Left lung (tissue), 10 donors: Measurements from ENCODE around the gene STK16. TPM values are rescaled to one million over a fixed set of nuclear protein-coding genes. Genes with fewer than 3 reads are reported as not detected.

Experiments
- ATAC-seq: fragments of 200-7000 bp; cut with Tn5 transposase; one replicate; pipeline ENCODE4 v1.9.1; 2020; ENCODE audit warnings: moderate library complexity
- DNase-seq, 4 donors: peaks; one replicate each; pipeline ENCODE4 v3.0.0-alpha.2; 2013 to 2020
- H3K27ac ChIP-seq, 2 donors: fragments of 200-600 bp; sonication (generic) in 1 of 2; one replicate each; pipeline versions ENCODE4 v1.5.0 to v1.8.0; 2020 to 2021
- H3K27me3 ChIP-seq, 2 donors: fragments of 200-600 bp; sonication (generic) in 1 of 2; one replicate each; pipeline versions ENCODE4 v1.5.0 to v1.8.0; 2020 to 2021
- H3K36me3 ChIP-seq, 2 donors: fragments of 200-600 bp; sonication (generic) in 1 of 2; one replicate each; pipeline versions ENCODE4 v1.5.0 to v1.8.0; 2020 to 2021
- H3K4me1 ChIP-seq, 2 donors: fragments of 200-600 bp; one replicate each; pipeline ENCODE4 v1.8.0; 2021
- H3K4me3 ChIP-seq, 2 donors: fragments of 200-600 bp; sonication (generic) in 1 of 2; one replicate each; pipeline versions ENCODE4 v1.5.0 to v1.8.0; 2020 to 2021; ENCODE audit warnings: mild to moderate bottlenecking in 1 of 2
- H3K9me3 ChIP-seq, 2 donors: fragments of 200-600 bp; sonication (generic) in 1 of 2; one replicate each; pipeline versions ENCODE4 v1.5.0 to v1.8.0; 2020 to 2021
- CTCF ChIP-seq, 2 donors: fragments of 200-600 bp; sonication (generic) in 1 of 2; IDR thresholded peaks; one replicate each; pipeline versions ENCODE4 v1.5.0 to v1.8.0; 2021; ENCODE audit warnings: antibody characterized with exemption in 2 of 2
- intact Hi-C, 2 donors: fragments of 100-400 bp; cut with DNase I; formaldehyde crosslinking; loops; one replicate each; pipeline versions ENCODE4 v1.11.2 to v1.14.2; 2022
- polyA plus RNA-seq, 6 donors: library from polyadenylated mRNA; unstranded; fragments of 120-200 nt; gene quantifications; one replicate each; pipeline ENCODE4 v1.2.1, GENCODE V29; 2013; ENCODE audit not compliant: insufficient read length in 6 of 6
- total RNA-seq, 2 donors: library from RNA; stranded (reverse); fragmentation: NEBNext Ultra II Directional; extraction: Animal tissue kit (Norgen Biotek cat#: 25700); gene quantifications; one replicate each; pipeline ENCODE4 v1.2.1, GENCODE V29; 2021
- donor health status: DM: no; HTN: yes; CAD: no.
- donor health status: DM: no; HTN: no; CAD: no.

STK16 gene
- total and polyA plus RNA-seq, 8 donors, result 23.9 to 35.6 (median 33.1) TPM

- intact Hi-C loops, result no loop called here
- no peak for TF ChIP-seq CTCF (IDR thresholded peaks at IDR 0.05)
- H3K27ac ChIP-seq, result no peak overlapping the region
- H3K4me1 ChIP-seq, result peaks cover 12 to 33% of the 10 kb centered on the region in 2 donors
- no peak for ATAC-seq
- no peak overlapping the region for H3K4me3 ChIP-seq
- peaks cover 0 to 76% of the 10 kb centered on the region in 2 donors for H3K36me3 ChIP-seq
- H3K27me3 ChIP-seq, result no peaks in the 10 kb centered on the region
- DNase-seq, result no peak
- no peaks in the 10 kb centered on the region for H3K9me3 ChIP-seq
Observed at GRCh38 chr2:219210886-219211362, 34.4 kb upstream of the STK16 start.

- no peak for DNase-seq
- H3K9me3 ChIP-seq, result no peaks in the 10 kb centered on the region
- no peak overlapping the region for H3K27ac ChIP-seq
- H3K27me3 ChIP-seq, result no peaks in the 10 kb centered on the region
- intact Hi-C loops, result no loop called here
- no peak for TF ChIP-seq CTCF (IDR thresholded peaks at IDR 0.05)
- ATAC-seq, result no peak
- H3K36me3 ChIP-seq, result peaks cover 0 to 77% of the 10 kb centered on the region in 2 donors
- no peak overlapping the region for H3K4me3 ChIP-seq
- peaks cover 3 to 38% of the 10 kb centered on the region in 2 donors for H3K4me1 ChIP-seq
Observed at GRCh38 chr2:219213026-219213415, 32.3 kb upstream of the STK16 start.

- Histone ChIP-seq H3K4me3 (no peak overlapping the region), H3K27me3 (no peaks in the 10 kb centered on the region), H3K9me3 (no peaks in the 10 kb centered on the region), H3K27ac (no peak overlapping the region), H3K36me3 (peaks cover 0 to 72% of the 10 kb centered on the region in 2 donors), H3K4me1 (peaks cover 7 to 38% of the 10 kb centered on the region in 2 donors)
- TF ChIP-seq CTCF (IDR thresholded peaks at IDR 0.05), result no peak
- intact Hi-C loops, result no loop called here
- DNase-seq (no peak), ATAC-seq (no peak)
Observed at GRCh38 chr2:219213486-219214071, 31.7 kb upstream of the STK16 start.

- ATAC-seq (no peak), DNase-seq (no peak)
- H3K4me3 ChIP-seq, result no peak overlapping the region
- intact Hi-C loops, result no loop called here
- H3K36me3 ChIP-seq, result peaks cover 0 to 66% of the 10 kb centered on the region in 2 donors
- H3K9me3 ChIP-seq, result no peaks in the 10 kb centered on the region
- H3K27me3 ChIP-seq, result no peaks in the 10 kb centered on the region
- no peak for TF ChIP-seq CTCF (IDR thresholded peaks at IDR 0.05)
- no peak overlapping the region for H3K27ac ChIP-seq
- peaks cover 10 to 40% of the 10 kb centered on the region in 2 donors for H3K4me1 ChIP-seq
Observed at GRCh38 chr2:219214141-219214540, 31.1 kb upstream of the STK16 start.

GRCh38 chr2:219214786-219215185 is 30.5 kb upstream of the STK16 start:
- no peaks in the 10 kb centered on the region for H3K27me3 ChIP-seq
- peaks cover 17 to 39% of the 10 kb centered on the region in 2 donors for H3K4me1 ChIP-seq
- DNase-seq (no peak), ATAC-seq (no peak)
- no peak for TF ChIP-seq CTCF (IDR thresholded peaks at IDR 0.05)
- no peaks in the 10 kb centered on the region for H3K9me3 ChIP-seq
- no peak overlapping the region for H3K4me3 ChIP-seq
- intact Hi-C loops, result no loop called here
- peaks cover 0 to 64% of the 10 kb centered on the region in 2 donors for H3K36me3 ChIP-seq
- H3K27ac ChIP-seq, result no peak overlapping the region
